ENCODE measurements around the gene SPATA20.

GRCh38 chr17:50569592-50569991 is 22.6 kb downstream of the SPATA20 start:
- TF ChIP-seq CTCF (IDR thresholded peaks at IDR 0.05), result no peak
- no peak for TF ChIP-seq POLR2A (IDR thresholded peaks at IDR 0.05)
